MCF 10A (cell line): Measurements from ENCODE around the gene TMEM131. TPM values are rescaled to one million over a fixed set of nuclear protein-coding genes. Genes with fewer than 3 reads are reported as not detected.
A peak's percentile ranks its signal among the peaks of the same experiment; 100 is the strongest.

Source experiments
- BruUV-seq: library from RNA; stranded (reverse); fragments of 400-500 nt; replicated peaks from 2 replicates; lab custom pipeline; 2021; lab: Mats Ljungman, UMichigan
- CTCF ChIA-PET: fragments of 300-600 bp; sonication (Branson Sonifier 250); formaldehyde crosslinking; extraction: SDS; loops from one replicate; lab custom pipeline; 2021; ENCODE audit warnings: antibody characterized with exemption, inconsistent platforms; lab: Yijun Ruan, JAX
- POLR2A ChIA-PET: fragments of 300-600, 350-650 bp; sonication (Branson Sonifier 250); formaldehyde crosslinking; extraction: SDS; loops from one replicate; lab custom pipeline; 2020; ENCODE audit warnings: antibody characterized with exemption, inconsistent platforms; lab: Yijun Ruan, JAX
- DNase-seq: peaks from one replicate; pipeline ENCODE4 v3.0.0-alpha.2; 2018; ENCODE audit not compliant: unreplicated experiment
- H3K27ac Mint-ChIP-seq: one replicate; pipeline ENCODE4 v1.8.0; 2022; ENCODE audit warnings: mild to moderate bottlenecking, low read depth, mixed read lengths; ENCODE audit not compliant: unreplicated experiment
- H3K27me3 Mint-ChIP-seq: one replicate; pipeline ENCODE4 v1.8.0; 2022; ENCODE audit warnings: mixed read lengths; ENCODE audit not compliant: insufficient read depth, unreplicated experiment
- H3K36me3 Mint-ChIP-seq: one replicate; pipeline ENCODE4 v1.8.0; 2022; ENCODE audit warnings: mild to moderate bottlenecking, moderate library complexity, mixed read lengths; ENCODE audit not compliant: insufficient read depth, unreplicated experiment
- H3K4me1 Mint-ChIP-seq: one replicate; pipeline ENCODE4 v1.8.0; 2022; ENCODE audit warnings: mixed read lengths; ENCODE audit not compliant: insufficient read depth, unreplicated experiment
- H3K4me3 Mint-ChIP-seq: one replicate; pipeline ENCODE4 v1.8.0; 2022; ENCODE audit warnings: mild to moderate bottlenecking, moderate library complexity, mixed read lengths; ENCODE audit not compliant: unreplicated experiment
- H3K9me3 Mint-ChIP-seq: one replicate; pipeline ENCODE4 v1.8.0; 2022; ENCODE audit warnings: mixed read lengths; ENCODE audit not compliant: unreplicated experiment
- intact Hi-C: fragments of 100-400 bp; cut with micrococcal nuclease; formaldehyde crosslinking; loops from 2 replicates; pipeline ENCODE4 v1.14.1; 2022
- total RNA-seq: library from RNA; stranded (reverse); gene quantifications from 2 replicates; pipeline ENCODE4 v1.2.3, GENCODE V29; 2022
- TF ChIP-seq, protein P1 (sequence below): fragments of 200-600 bp; IDR thresholded peaks from one replicate; pipeline ENCODE4 v1.8.0; 2022; ENCODE audit warnings: antibody characterized with exemption, mild to moderate bottlenecking; ENCODE audit not compliant: unreplicated experiment

TMEM131 gene
- total RNA-seq, 1 experiment from 2014 or later: 42.2 TPM

GRCh38 chr2:97967931-97968627 is 27.7 kb downstream of the TMEM131 start:
- Mint-ChIP-seq H3K4me3 (no peak overlapping the region), H3K36me3 (no peaks in the 10 kb centered on the region), H3K27me3 (no peaks in the 10 kb centered on the region), H3K9me3 (no peaks in the 10 kb centered on the region), H3K4me1 (peaks cover 26% of the 10 kb centered on the region), H3K27ac (no peak overlapping the region)
- intact Hi-C loops: no loop called here
- TF ChIP-seq, protein P1, sequence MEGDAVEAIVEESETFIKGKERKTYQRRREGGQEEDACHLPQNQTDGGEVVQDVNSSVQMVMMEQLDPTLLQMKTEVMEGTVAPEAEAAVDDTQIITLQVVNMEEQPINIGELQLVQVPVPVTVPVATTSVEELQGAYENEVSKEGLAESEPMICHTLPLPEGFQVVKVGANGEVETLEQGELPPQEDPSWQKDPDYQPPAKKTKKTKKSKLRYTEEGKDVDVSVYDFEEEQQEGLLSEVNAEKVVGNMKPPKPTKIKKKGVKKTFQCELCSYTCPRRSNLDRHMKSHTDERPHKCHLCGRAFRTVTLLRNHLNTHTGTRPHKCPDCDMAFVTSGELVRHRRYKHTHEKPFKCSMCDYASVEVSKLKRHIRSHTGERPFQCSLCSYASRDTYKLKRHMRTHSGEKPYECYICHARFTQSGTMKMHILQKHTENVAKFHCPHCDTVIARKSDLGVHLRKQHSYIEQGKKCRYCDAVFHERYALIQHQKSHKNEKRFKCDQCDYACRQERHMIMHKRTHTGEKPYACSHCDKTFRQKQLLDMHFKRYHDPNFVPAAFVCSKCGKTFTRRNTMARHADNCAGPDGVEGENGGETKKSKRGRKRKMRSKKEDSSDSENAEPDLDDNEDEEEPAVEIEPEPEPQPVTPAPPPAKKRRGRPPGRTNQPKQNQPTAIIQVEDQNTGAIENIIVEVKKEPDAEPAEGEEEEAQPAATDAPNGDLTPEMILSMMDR: no peak
- DNase-seq: no peak
- BruUV-seq: no TSS peak
- ChIA-PET CTCF (interaction anchor here (0.5 to 2.2 kb wide), 3 partner anchors 9 to 161 kb away, joined by 3 to 4 read pairs (median 4); no protein-coding TSS in a partner anchor), POLR2A (interaction anchor here (1.6 to 1.7 kb wide), 2 partner anchors 11 to 21 kb away, joined by 3 to 4 read pairs; no protein-coding TSS in a partner anchor)

GRCh38 chr2:97967216-97967592 is 28.5 kb downstream of the TMEM131 start:
- no peaks in the 10 kb centered on the region for H3K9me3 Mint-ChIP-seq
- H3K27ac Mint-ChIP-seq: peak overlapping the region; percentile 26
- H3K4me1 Mint-ChIP-seq: peaks cover 33% of the 10 kb centered on the region
- no peak for DNase-seq
- BruUV-seq: no TSS peak
- CTCF ChIA-PET: interaction anchor here (0.6 to 0.7 kb wide), 2 partner anchors 17 to 160 kb away, joined by 3 to 4 read pairs; no protein-coding TSS in a partner anchor
- no peak overlapping the region for H3K4me3 Mint-ChIP-seq
- intact Hi-C loops: no loop called here
- no peaks in the 10 kb centered on the region for H3K27me3 Mint-ChIP-seq
- TF ChIP-seq, protein P1: no peak
- POLR2A ChIA-PET: interaction anchor here (0.8 to 1.7 kb wide), 6 partner anchors 12 to 156 kb away, joined by 3 to 4 read pairs (median 3); no protein-coding TSS in a partner anchor
- H3K36me3 Mint-ChIP-seq: no peaks in the 10 kb centered on the region

- TF ChIP-seq, protein P1: no peak
- POLR2A ChIA-PET: interaction anchor here (0.7 to 1.7 kb wide), 7 partner anchors 13 to 222 kb away, joined by 3 to 5 read pairs (median 3); no protein-coding TSS in a partner anchor
Observed at GRCh38 chr2:97966545-97967215, 29.1 kb downstream of the TMEM131 start.

DNA sequence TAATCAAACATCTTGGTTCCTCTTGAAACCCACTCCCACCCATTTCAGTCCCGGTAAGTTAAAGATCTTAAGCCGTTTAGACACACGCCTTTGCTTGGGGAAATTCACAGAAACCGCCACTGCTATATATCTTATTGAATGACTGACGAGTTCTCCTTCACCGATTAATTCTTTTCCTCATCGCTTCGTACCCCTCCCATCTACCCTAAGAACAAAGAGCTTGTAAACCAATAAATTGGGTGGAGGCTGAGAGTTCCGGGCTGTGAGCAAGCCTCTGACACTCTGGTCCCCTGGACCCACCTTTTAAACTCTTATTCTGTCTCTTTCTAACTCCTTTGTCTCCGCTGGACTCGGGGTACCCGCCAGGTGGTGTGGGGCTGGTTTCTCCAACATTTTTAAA is 30.6 kb downstream of the TMEM131 start:
- no peaks in the 10 kb centered on the region for H3K36me3 Mint-ChIP-seq
- intact Hi-C loops: no loop called here
- no peak for DNase-seq
- H3K27ac Mint-ChIP-seq: no peak overlapping the region
- POLR2A ChIA-PET: no interaction called here
- H3K9me3 Mint-ChIP-seq: no peaks in the 10 kb centered on the region
- TF ChIP-seq, protein P1: no peak
- BruUV-seq: no TSS peak
- no peaks in the 10 kb centered on the region for H3K27me3 Mint-ChIP-seq
- no peak overlapping the region for H3K4me3 Mint-ChIP-seq
- peaks cover 33% of the 10 kb centered on the region for H3K4me1 Mint-ChIP-seq
- CTCF ChIA-PET: interaction anchor here (1.0 kb wide), 1 partner anchor 224 kb away, joined by 3 read pairs; no protein-coding TSS in a partner anchor

More at GRCh38 chr2:97966545-97967215, 29.1 kb downstream of the TMEM131 start:
- Mint-ChIP-seq H3K9me3 (no peaks in the 10 kb centered on the region), H3K27me3 (no peaks in the 10 kb centered on the region), H3K4me1 (peaks cover 33% of the 10 kb centered on the region), H3K36me3 (no peaks in the 10 kb centered on the region), H3K27ac (peak overlapping the region; percentile 26), H3K4me3 (no peak overlapping the region)
- peak; percentile 16 for DNase-seq
- intact Hi-C loops: no loop called here
- CTCF ChIA-PET: interaction anchor here (0.6 to 1.2 kb wide), 2 partner anchors 17 to 30 kb away, joined by 3 read pairs; no protein-coding TSS in a partner anchor
- no TSS peak for BruUV-seq
